A673 (cell line): ENCODE results near the gene OR4N2.
"Not testable (repeated sequence)": the region's sequence is repeated elsewhere in the genome, so short reads cannot be mapped to it uniquely, and the experiment has no call there.

Experiments
- EZH2 ChIP-seq: fragments of 200-600 bp; sonication (generic); IDR thresholded peaks from 2 replicates; pipeline ENCODE4 v1.6.1; 2017; ENCODE audit warnings: borderline replicate concordance, low read depth, mild to moderate bottlenecking, mixed read lengths, antibody characterized with exemption, low read length; ENCODE audit not compliant: poor library complexity, severe bottlenecking
- TF ChIP-seq, protein P1 (sequence below): fragments of 300-800, 200-600 bp; sonication (generic); conservative IDR thresholded peaks from 2 replicates; pipeline ENCODE4 v1.5.1; 2017; ENCODE audit warnings: low read depth, mild to moderate bottlenecking, antibody characterized with exemption, low read length, moderate library complexity, mixed read lengths

DNA sequence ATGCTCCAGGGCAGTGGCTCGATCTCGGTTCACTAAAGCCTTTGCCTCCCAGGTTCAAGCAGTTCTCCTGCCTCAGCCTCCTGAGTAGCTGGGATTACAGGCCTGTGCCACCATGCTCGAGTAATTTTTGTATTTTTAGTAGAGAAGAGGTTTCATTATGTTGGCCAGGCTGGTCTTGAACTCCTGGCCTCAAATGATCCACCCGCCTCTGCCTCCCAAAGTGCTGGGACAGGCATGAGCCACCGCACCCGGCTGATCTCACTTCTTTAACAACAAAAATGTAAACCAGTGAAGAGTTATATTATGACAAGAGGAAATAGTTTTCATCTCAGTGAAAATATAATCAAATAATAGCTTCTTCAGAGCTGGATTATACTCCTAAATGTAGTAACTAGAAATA is 16.3 kb upstream of the OR4N2 start:
- TF ChIP-seq, protein P1, sequence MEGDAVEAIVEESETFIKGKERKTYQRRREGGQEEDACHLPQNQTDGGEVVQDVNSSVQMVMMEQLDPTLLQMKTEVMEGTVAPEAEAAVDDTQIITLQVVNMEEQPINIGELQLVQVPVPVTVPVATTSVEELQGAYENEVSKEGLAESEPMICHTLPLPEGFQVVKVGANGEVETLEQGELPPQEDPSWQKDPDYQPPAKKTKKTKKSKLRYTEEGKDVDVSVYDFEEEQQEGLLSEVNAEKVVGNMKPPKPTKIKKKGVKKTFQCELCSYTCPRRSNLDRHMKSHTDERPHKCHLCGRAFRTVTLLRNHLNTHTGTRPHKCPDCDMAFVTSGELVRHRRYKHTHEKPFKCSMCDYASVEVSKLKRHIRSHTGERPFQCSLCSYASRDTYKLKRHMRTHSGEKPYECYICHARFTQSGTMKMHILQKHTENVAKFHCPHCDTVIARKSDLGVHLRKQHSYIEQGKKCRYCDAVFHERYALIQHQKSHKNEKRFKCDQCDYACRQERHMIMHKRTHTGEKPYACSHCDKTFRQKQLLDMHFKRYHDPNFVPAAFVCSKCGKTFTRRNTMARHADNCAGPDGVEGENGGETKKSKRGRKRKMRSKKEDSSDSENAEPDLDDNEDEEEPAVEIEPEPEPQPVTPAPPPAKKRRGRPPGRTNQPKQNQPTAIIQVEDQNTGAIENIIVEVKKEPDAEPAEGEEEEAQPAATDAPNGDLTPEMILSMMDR: not testable (repeated sequence)
- not testable (repeated sequence) for TF ChIP-seq EZH2
